Measurements from ENCODE around the gene CMSS1.

CMSS1 gene

GRCh38 chr3:99861216-99861615 lies 43.6 kb downstream of the CMSS1 start:
- H3K27ac ChIP-seq = no peak overlapping the region
- TF ChIP-seq, protein P1, sequence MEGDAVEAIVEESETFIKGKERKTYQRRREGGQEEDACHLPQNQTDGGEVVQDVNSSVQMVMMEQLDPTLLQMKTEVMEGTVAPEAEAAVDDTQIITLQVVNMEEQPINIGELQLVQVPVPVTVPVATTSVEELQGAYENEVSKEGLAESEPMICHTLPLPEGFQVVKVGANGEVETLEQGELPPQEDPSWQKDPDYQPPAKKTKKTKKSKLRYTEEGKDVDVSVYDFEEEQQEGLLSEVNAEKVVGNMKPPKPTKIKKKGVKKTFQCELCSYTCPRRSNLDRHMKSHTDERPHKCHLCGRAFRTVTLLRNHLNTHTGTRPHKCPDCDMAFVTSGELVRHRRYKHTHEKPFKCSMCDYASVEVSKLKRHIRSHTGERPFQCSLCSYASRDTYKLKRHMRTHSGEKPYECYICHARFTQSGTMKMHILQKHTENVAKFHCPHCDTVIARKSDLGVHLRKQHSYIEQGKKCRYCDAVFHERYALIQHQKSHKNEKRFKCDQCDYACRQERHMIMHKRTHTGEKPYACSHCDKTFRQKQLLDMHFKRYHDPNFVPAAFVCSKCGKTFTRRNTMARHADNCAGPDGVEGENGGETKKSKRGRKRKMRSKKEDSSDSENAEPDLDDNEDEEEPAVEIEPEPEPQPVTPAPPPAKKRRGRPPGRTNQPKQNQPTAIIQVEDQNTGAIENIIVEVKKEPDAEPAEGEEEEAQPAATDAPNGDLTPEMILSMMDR (conservative IDR thresholded peaks at IDR 0.05) = no peak

- TF ChIP-seq, protein P1 (conservative IDR thresholded peaks at IDR 0.05) = no peak
- H3K27ac ChIP-seq = no peak overlapping the region
These were observed 44.5 kb downstream of the CMSS1 start for GRCh38 chr3:99862208-99862607.

DNA sequence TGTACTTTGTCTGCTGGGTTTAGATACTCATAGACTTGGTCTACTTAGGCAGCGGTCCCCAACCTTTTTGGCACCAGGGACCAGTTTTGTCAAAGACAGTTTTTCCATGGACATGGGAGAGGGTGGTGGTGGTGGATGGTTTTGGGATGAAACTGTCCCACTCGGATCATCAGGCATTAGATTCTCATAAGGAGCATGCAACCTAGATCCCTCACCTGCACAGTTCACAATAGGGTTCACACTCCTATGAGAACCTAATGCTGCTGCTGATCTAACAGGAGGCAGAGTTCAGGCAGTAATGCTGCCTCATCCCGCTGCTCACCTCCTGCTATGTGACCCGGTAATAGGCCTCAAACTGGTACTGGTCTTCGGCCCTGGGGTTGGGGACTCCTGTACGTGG lies 45.3 kb downstream of the CMSS1 start:
- TF ChIP-seq, protein P1 (conservative IDR thresholded peaks at IDR 0.05) = no peak
- no peak overlapping the region for H3K27ac ChIP-seq

GRCh38 chr3:99863588-99863987 lies 45.9 kb downstream of the CMSS1 start:
- no peak overlapping the region for H3K27ac ChIP-seq
- TF ChIP-seq, protein P1 (conservative IDR thresholded peaks at IDR 0.05) = no peak

DNA sequence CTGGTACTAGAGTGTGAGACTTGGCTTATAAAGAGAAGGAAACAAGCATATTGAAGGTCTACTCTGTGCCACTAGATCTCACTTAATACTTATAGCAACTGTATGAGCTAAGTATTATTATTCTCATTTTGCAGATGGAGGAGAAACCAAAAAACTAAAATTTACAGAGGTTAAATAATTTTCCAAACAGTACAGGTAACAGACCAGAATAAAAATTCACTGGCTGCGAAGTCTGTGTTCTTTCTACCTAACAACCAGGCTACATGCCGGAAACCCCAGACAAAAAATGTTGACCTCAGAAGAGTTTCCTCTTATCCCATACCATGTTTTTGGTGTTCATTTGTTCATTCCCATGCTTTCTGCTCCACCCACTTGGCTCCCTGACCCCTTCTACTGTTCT lies 46.6 kb downstream of the CMSS1 start:
- H3K27ac ChIP-seq = no peak overlapping the region
- TF ChIP-seq, protein P1 (conservative IDR thresholded peaks at IDR 0.05) = no peak

- TF ChIP-seq, protein P1 (conservative IDR thresholded peaks at IDR 0.05) = no peak
- H3K27ac ChIP-seq = no peak overlapping the region
These were observed 47.7 kb downstream of the CMSS1 start for GRCh38 chr3:99865321-99865720.

DNA sequence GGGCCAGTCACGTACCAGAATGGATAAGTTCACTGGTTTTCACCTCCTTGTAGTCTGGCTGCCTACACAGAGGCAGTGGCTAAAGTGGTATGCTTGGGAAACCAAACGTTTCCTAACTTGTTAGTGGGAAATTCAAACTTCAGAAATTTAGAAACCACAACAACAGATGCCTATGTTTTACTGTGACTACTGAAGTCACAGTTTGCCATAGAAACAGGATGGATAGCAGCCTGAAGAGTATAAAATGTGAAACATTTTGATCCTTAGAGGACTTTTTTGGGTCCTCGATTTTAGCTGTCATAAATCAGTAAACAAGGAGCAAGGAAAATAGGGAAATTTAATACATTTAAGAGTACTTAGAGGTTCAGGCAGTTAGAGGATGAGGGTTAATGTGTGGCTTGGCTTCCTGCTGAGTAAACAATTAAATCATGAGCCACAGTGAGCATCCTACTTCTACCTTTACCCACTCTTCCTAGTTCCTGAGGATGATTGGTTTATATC lies 48.6 kb downstream of the CMSS1 start:
- H3K27ac ChIP-seq = no peak overlapping the region

More for the DNA sequence above, 48.6 kb downstream of the CMSS1 start:
- TF ChIP-seq, protein P1 (conservative IDR thresholded peaks at IDR 0.05) = no peak
